ENCODE measurements around the gene ATG13.

DNA sequence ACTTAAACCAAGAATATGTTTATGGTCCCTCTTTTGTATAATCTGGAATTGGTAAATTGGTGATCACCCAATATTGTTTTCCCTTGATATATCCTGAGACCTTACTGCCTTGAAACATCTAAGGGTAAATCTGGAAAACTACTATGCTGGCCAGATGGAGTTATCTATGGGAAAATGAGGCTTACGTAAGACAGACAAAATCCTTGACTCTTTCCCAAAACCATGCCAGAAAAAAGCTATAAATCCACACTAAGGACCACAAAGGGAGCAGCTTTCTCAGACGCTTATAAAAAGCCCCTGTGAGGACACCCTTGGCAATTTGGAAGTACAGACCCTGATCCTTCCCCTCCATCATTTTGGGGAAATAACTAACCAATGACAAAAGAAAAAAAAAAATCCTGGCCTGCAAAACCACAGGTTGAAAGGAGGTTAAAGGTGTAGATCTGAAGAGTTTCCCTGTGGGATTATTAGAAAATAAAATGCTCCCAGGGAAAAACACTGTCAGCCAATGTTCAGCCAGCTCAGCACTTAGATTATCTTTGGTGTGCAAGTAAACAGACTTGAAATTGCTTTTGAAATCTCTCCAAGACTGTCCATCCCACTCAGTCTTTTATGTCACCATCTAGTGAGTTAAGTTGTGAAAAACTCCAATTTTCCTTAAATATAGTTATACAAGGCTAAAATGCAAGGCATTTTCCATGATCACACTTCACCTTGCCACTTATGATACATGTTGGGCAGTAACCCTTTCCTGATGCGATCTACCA, 17.0 kb upstream of the ATG13 start:
- TF ChIP-seq CTCF (IDR thresholded peaks at IDR 0.05) (no peak), POLR2A (IDR thresholded peaks at IDR 0.05) (no peak)

All from adrenal gland (tissue), 5 donors.